Adrenal gland (tissue), 12 donors: Measurements from ENCODE around the gene STEAP1B. TPM values are rescaled to one million over a fixed set of nuclear protein-coding genes. Genes with fewer than 3 reads are reported as not detected.
"Not testable (repeated sequence)": the region's sequence is repeated elsewhere in the genome, so short reads cannot be mapped to it uniquely, and the experiment has no call there.

Experiments used
- DNase-seq, 7 donors: peaks; one replicate each; pipeline ENCODE4 v3.0.0-alpha.2; 2019 to 2020
- H3K27ac ChIP-seq, 5 donors: fragments of 200-600 bp; sonication (generic) in 4 of 5; 1 replicate in 3 of 5; 2 replicates in 2 of 5; pipeline versions ENCODE4 v1.5.1 to v1.8.0; 2016 to 2020; ENCODE audit warnings: mild to moderate bottlenecking in 1 of 5
- H3K27me3 ChIP-seq: fragments of 200-600 bp; 2 replicates; pipeline ENCODE4 v1.8.0; 2021
- H3K36me3 ChIP-seq, 2 donors: fragments of 200-600 bp; replicated peaks in 1 of 2; 1 replicate in 1 of 2; 2 replicates in 1 of 2; pipeline versions ENCODE4 v1.5.1 to v1.8.0; 2018 to 2022
- H3K4me1 ChIP-seq, 2 donors: fragments of 200-600 bp; replicated peaks in 1 of 2; 1 replicate in 1 of 2; 2 replicates in 1 of 2; pipeline versions ENCODE4 v1.5.1 to v1.8.0; 2018 to 2021
- H3K4me3 ChIP-seq, 4 donors: fragments of 200-600 bp; sonication (generic) in 3 of 4; one replicate each; pipeline ENCODE4 v1.5.1; 2016 to 2018
- H3K9me3 ChIP-seq, 3 donors: fragments of 200-600 bp; sonication (generic) in 1 of 3; replicated peaks in 1 of 3; 1 replicate in 2 of 3; 2 replicates in 1 of 3; pipeline versions ENCODE4 v1.5.1 to v1.8.0; 2016 to 2021
- POLR2A ChIP-seq, 2 donors: fragments of 450-650 bp; IDR thresholded peaks; one replicate each; pipeline ENCODE4 v1.6.1; 2017; ENCODE audit warnings: antibody characterized with exemption in 2 of 2, mild to moderate bottlenecking in 2 of 2, moderate library complexity in 1 of 2
- WGBS, 4 donors: extraction: QIAGEN DNeasy Blood & Tissue Kit in 2 of 4; methylation state at CpG; one replicate each; pipeline versions ENCODE4 v1.1.5 to v1.1.7; 2013 to 2017; 5-methylcytosine and 5-hydroxymethylcytosine counted together
- intact Hi-C, 2 donors: fragments of 100-400 bp; cut with DNase I; formaldehyde crosslinking; loops; one replicate each; pipeline versions ENCODE4 v1.14.1 to v1.15.0; 2022 to 2023
- polyA plus RNA-seq, 3 donors: library from polyadenylated mRNA; stranded (reverse); fragments of 200-250 nt in 2 of 3; fragments of 350-450 nt in 1 of 3; fragmentation: Illumina TruSeq in 1 of 3; extraction: RNeasy Lipid Tissue Mini Kit (QIAGEN cat#74804) in 1 of 3; gene quantifications; one replicate each; pipeline ENCODE4 v1.2.3, GENCODE V29; 2013 to 2014
- total RNA-seq, 9 donors: library from RNA; depleted of rRNA in 4 of 9; stranded (reverse); fragments of >200 nt in 4 of 9; fragments of 120-200 nt in 1 of 9; fragmentation: NEBNext Ultra II Directional in 1 of 9; extraction: Animal tissue kit (Norgen Biotek cat#: 25700) in 1 of 9; gene quantifications; one replicate each; pipeline versions ENCODE4 v1.1.0 to v1.2.4, GENCODE V29; 2013 to 2023
- TF ChIP-seq, protein P1 (sequence below), 6 experiments: fragments of 450-650 bp in 4 of 6; fragments of 200-600 bp in 2 of 6; sonication (generic) in 1 of 6; IDR thresholded peaks; 1 replicate in 5 of 6; 2 replicates in 1 of 6; pipeline versions ENCODE4 v1.5.1 to v1.8.0; 2016 to 2021; ENCODE audit warnings: antibody characterized with exemption in 6 of 6, mild to moderate bottlenecking in 2 of 6, moderate library complexity in 1 of 6
- donor health status: healthy with polysubstance abuse.
- donor health status: Bipolar disorder and iron deficiency.
- donor health status: DM: yes; HTN: yes; CAD: no.
- donor health status: DM: no; HTN: no; CAD: no.
- donor health status: DM: no; HTN: no; CAD: no.
- donor health status: DM: yes; HTN: yes; CAD: no.

Gene STEAP1B
- total and polyA plus RNA-seq, 12 donors, result 0.20 to 2.1 (median 0.79) TPM; not detected in 2

DNA sequence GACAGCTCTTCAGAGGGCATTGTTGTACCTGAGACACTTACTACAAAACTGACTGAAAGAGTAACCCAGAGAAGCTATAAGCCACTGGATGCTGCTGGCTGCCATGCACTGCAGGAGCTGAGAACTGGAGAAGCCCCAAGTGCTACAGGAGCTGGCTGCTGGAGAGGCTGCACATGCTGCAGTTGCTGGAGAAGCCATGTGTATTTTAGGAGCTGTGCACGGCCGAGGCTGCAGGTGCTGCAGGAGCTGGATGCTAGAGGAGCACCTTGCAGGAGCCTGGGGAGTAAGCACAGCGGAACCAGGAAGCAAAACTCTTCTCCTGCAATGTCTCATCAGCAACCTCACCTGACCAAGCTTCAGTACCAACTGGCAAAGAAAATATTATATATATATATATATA is 45.5 kb downstream of the STEAP1B start:
- 77 to 100% (median 81%) methylated on average over 3 of the region's 3 CpGs for WGBS, 4 donors
- H3K9me3 ChIP-seq, result no peaks in the 10 kb centered on the region
- peaks cover 0 to 4% of the 10 kb centered on the region in 2 donors for H3K4me1 ChIP-seq
- TF ChIP-seq, protein P1, sequence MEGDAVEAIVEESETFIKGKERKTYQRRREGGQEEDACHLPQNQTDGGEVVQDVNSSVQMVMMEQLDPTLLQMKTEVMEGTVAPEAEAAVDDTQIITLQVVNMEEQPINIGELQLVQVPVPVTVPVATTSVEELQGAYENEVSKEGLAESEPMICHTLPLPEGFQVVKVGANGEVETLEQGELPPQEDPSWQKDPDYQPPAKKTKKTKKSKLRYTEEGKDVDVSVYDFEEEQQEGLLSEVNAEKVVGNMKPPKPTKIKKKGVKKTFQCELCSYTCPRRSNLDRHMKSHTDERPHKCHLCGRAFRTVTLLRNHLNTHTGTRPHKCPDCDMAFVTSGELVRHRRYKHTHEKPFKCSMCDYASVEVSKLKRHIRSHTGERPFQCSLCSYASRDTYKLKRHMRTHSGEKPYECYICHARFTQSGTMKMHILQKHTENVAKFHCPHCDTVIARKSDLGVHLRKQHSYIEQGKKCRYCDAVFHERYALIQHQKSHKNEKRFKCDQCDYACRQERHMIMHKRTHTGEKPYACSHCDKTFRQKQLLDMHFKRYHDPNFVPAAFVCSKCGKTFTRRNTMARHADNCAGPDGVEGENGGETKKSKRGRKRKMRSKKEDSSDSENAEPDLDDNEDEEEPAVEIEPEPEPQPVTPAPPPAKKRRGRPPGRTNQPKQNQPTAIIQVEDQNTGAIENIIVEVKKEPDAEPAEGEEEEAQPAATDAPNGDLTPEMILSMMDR (IDR thresholded peaks at IDR 0.05), result no peak
- no peak for TF ChIP-seq POLR2A (IDR thresholded peaks at IDR 0.05)
- no peak for DNase-seq
- H3K27ac ChIP-seq, result no peak overlapping the region
- intact Hi-C loops, result no loop called here
- no peaks in the 10 kb centered on the region for H3K36me3 ChIP-seq
- no peaks in the 10 kb centered on the region for H3K27me3 ChIP-seq
- H3K4me3 ChIP-seq, result no peak overlapping the region

DNA sequence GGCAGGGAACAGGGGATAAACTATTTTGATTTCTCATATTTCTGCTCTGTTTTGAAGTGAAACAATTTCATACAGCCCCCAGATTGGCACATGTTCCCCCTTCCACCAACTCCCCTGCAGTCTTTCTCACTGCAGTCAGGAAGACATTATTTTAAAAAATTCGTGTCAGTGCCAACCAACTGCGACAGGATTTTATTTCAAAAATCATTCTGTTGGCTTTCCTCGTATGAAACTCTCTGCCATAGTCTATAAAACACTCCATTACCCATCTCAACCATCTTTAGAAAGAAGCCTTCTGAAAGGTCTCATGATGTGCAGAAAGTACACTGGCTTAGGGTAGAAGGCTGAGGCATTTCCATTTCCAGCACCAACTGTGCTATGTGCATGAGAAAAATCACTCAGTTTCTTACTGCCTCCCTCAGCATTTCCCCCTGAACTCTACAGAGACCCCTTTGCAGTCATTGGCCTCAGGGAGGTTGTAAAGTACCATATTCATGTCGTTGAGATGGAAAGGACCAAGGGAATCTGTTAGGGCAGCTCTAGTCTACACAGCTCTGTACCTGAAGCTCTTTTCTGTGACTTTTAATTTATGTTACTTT is 46.9 kb downstream of the STEAP1B start:
- H3K27me3 ChIP-seq, result no peaks in the 10 kb centered on the region
- TF ChIP-seq, protein P1 (IDR thresholded peaks at IDR 0.05), result no peak
- TF ChIP-seq POLR2A (IDR thresholded peaks at IDR 0.05), result no peak
- H3K9me3 ChIP-seq, result no peaks in the 10 kb centered on the region
- no peak overlapping the region for H3K27ac ChIP-seq
- DNase-seq, result no peak
- intact Hi-C loops, result no loop called here
- H3K4me1 ChIP-seq, result peaks cover 0 to 4% of the 10 kb centered on the region in 2 donors
- 45 to 55% (median 46%) methylated on average over 4 of the region's 4 CpGs for WGBS, 4 donors
- no peak overlapping the region for H3K4me3 ChIP-seq
- no peaks in the 10 kb centered on the region for H3K36me3 ChIP-seq

DNA sequence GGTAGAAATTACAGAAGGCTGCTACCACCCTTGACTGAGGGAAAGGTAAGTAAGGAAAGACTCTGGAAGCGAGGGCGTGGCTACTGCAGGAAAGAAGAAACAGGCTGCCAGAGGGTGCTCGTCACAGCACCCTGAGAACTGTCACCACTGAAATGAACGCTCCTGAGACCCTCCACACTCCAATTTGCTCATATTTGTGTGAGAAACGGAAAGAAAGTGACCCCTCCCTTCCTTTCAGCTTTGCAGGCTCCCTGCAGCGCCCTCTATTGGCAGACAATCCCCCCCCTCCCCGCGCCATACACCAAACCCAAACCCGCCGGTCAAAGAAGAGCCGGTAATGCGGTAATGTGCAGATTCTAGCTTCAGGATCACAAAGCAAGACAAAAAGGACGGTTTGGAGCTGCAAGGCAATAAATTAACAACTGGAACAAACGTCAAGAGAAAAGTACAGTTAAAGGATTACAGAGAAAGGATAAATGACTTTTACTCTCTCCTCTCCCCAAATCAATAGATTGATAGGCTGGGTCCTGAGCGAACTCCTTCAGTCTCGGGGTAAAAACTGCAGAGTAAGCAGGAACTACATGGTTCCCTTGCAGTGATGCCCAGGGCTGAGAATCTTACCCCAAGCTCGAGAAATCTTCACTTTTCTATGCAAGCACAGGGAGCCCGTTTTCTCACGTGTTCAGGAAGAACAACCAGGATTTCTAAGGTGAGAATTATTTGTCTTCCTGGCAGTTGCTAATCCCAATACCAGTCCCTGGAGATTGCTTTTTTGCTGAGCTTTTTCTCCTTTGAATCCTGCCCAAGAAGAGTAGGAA is 47.6 kb downstream of the STEAP1B start:
- no peaks in the 10 kb centered on the region for H3K36me3 ChIP-seq
- WGBS, 4 donors, result 15 to 19% (median 16%) methylated on average over 19 of the region's 19 CpGs
- intact Hi-C loops, result no loop called here
- H3K27ac ChIP-seq, result no peak overlapping the region
- DNase-seq, result peak; percentile 30 to 78 (median 65)
- H3K27me3 ChIP-seq, result no peaks in the 10 kb centered on the region
- H3K9me3 ChIP-seq, result no peaks in the 10 kb centered on the region
- peaks cover 0 to 4% of the 10 kb centered on the region in 2 donors for H3K4me1 ChIP-seq
- H3K4me3 ChIP-seq, result peak overlapping the region in 1 of 4 donors; percentile 8
- TF ChIP-seq POLR2A (IDR thresholded peaks at IDR 0.05), result no peak
- TF ChIP-seq, protein P1 (IDR thresholded peaks at IDR 0.05), result peak; percentile 28 to 70 (median 58)

DNA sequence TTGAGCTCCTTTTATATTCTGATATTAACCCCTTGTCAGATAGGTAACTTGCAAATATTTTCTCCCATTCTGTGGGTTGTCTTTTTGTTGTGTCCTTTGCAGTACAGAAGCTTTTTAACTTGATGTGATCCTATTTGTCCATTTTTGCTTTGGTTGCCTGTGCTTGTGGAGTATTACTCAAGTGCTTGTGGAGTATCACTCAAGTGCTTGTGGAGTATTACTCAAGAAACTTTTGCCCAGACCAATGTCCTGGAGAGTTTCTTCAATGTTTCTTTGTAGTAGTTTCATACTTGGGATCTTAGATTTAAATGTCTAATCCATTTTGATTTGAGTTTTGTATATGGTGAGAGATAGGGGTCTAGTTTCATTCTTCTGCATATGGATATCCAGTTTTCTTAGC is 50.0 kb downstream of the STEAP1B start:
- intact Hi-C loops, result not testable (repeated sequence)

More for the DNA sequence above, 50.0 kb downstream of the STEAP1B start:
- not testable (repeated sequence) for H3K4me3 ChIP-seq, H3K27ac ChIP-seq, H3K9me3 ChIP-seq, H3K4me1 ChIP-seq, H3K36me3 ChIP-seq, H3K27me3 ChIP-seq, DNase-seq
